HG03558 (cell line): Measurements from ENCODE around the gene LDLRAD4.

Source experiments
- ATAC-seq: cut with Tn5 transposase; IDR thresholded peaks from one replicate; pipeline ENCODE4 v1.9.1; 2021; ENCODE audit warnings: moderate number of reproducible peaks; ENCODE audit not compliant: unreplicated experiment; ENCODE audit errors: extremely low read depth

LDLRAD4 gene

GRCh38 chr18:13572148-13572547 lies 353.6 kb downstream of the LDLRAD4 start:
- ATAC-seq = no peak

DNA sequence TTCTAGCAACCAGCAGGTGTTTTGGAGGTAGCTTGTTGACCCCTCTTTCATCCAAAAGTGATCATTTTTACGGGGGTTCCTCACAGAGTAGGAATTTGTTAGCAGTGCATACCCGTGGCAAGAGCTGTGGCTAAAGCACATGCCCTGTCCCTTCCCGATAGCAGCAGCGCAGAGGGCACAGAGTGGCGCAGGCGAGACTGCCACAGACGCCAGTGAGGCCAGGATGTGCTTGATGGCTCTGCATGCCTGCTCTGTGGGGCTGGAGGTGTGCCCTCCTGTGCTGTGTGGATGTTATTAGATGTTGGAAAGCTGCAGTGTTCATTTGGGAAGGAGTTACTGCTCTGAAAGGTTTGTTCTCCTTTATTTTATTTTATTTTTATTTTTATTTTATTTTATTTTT lies 354.2 kb downstream of the LDLRAD4 start:
- no peak for ATAC-seq

GRCh38 chr18:13573750-13574149 lies 355.2 kb downstream of the LDLRAD4 start:
- ATAC-seq = no peak

GRCh38 chr18:13574355-13574754 lies 355.8 kb downstream of the LDLRAD4 start:
- no peak for ATAC-seq

GRCh38 chr18:13574761-13575160 lies 356.2 kb downstream of the LDLRAD4 start:
- ATAC-seq = no peak

- no peak for ATAC-seq
Measured at GRCh38 chr18:13576598-13576997, 358.0 kb downstream of the LDLRAD4 start.

DNA sequence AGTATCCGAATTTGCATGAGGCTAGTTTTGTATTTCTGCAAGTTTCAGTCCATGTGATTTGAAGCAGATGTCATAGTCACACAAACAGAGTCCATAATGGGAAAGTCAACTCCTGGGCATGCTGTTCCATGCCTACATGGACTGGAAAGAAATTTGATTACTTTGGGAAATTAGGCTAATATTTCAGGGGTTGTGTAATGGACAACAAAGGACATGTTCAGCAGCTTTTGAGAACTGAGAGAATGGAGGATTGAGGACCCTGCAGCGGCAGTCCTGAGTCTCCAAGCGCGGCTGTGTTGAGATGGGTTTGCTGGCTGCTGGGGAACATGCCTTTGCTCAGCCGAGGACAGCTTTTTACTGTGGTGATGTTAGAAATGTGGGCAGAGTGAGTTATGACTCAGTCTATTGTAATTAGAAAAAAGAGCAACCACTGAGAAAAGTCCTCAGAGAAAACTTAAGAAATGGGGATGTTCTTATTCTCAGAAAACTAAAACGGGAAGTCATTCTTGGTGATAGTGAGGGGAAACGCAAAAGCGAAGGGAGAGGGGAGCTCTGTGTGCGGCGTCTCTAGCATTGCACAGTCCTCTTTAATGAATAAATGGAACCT lies 358.6 kb downstream of the LDLRAD4 start:
- peak; percentile 77 for ATAC-seq

- ATAC-seq = no peak
Measured at GRCh38 chr18:13577781-13578180, 359.2 kb downstream of the LDLRAD4 start.

GRCh38 chr18:13578400-13578799 lies 359.8 kb downstream of the LDLRAD4 start:
- ATAC-seq = no peak

DNA sequence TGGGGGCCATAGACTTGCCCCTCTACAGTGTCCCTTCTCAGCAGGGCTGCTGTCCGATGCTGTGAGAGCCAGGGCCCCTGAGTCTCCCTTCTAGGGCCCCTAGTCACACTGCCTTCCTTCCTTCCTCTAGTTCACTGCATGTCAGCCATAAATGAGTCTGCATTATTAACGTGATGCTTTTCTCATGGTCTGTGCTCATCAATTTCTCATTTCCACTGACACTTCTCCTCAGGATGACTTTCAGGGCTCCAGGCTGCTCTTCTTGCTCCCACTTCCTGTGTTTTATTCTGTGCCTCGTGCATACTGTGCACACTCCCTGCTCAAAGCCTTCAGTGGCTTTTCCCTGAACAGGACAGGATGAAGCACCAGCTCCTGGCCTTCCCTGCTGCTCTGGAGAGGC lies 361.3 kb downstream of the LDLRAD4 start:
- ATAC-seq = no peak

DNA sequence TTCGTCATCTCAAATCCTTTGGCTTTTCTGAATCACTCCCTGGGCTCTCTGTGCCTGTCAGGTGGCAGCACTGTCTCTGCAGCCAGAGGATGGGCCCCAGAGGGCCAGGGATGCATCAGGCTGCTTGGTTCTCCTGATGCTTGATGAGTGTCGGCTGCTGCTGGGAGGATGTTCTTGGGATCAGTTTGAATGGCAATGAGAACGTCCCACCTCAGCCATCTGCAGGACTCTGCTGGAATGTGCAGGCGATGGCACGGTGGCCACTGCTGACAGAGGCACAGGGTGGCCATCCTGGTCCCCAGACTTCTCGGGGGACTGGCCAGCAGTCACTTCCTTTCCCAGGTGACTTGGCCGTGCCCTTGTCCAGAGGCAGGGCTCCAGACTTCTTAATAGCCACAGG lies 361.8 kb downstream of the LDLRAD4 start:
- ATAC-seq = no peak

- no peak for ATAC-seq
Measured at GRCh38 chr18:13580991-13581390, 362.4 kb downstream of the LDLRAD4 start.

GRCh38 chr18:13581496-13582177 lies 363.1 kb downstream of the LDLRAD4 start:
- no peak for ATAC-seq

DNA sequence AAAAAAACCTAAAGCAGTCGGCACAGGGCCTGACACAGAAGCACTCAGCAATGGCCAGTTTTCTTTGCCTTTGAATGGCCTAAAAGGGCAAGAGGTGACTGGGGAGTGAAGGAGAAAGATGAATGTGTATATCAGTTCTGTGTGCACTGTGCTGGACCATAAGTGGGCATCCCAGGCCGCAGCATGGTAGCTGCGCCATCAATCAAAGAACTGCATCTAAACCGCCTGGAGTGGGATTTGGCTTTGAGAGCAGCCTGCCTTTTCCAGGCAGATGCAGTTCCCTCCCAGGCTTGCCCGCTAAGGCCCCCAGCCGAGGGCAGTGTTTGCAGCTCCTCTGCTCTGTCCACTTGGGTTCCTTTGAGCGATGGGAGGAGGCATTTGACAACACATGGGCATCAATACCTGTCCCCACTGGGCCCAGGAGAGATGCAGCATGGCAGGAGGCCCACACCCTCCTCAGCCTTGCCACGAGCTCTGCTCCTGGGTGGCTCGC lies 363.7 kb downstream of the LDLRAD4 start:
- ATAC-seq = no peak

DNA sequence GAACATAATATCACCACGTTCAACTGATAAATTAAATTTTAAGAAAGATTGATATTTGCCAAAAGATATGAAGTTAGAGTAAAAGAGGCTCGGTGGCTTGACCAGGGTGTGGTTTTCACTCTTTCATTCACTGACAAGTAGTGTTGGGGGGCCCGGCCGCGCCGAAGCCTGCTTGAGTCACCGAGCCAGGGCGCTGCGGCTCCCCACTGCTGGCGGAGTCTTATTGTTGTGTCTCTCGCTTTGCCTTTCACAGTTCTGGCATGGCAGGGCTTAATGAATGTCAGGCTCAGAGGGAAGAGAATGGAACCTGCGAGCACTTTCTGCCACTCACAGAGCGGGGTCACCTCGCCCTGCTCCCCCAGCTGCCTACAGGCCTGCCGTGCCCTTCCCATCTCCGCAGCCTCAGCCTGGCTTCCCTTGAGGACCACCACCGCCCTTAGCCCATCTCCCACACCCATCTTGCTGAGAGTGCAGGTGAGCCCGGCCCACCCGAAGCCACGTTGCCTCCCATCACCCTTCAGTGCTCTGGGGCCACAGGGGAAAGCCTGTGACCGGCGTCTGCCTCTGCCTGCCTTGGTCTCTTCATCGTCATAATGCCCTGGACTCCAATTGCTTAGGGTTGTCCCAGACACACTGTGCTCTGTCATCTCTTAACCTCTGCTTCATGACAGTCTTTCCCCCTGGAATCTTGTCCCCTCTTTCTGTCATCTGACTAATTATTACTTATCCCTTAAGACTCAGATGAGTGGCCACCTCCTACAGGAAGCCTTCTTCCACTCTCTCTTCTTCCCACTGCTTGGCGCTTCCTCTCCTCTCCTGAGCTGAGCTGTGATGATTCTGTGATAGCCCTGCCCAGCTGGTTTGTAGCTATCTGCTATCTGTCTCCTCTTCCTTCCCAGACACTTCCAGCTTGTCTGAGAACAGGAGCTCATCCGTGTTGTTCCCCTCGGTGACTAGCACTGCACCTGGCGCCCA lies 365.3 kb downstream of the LDLRAD4 start:
- ATAC-seq = no peak

- ATAC-seq = no peak
Measured at GRCh38 chr18:13584825-13585224, 366.3 kb downstream of the LDLRAD4 start.

DNA sequence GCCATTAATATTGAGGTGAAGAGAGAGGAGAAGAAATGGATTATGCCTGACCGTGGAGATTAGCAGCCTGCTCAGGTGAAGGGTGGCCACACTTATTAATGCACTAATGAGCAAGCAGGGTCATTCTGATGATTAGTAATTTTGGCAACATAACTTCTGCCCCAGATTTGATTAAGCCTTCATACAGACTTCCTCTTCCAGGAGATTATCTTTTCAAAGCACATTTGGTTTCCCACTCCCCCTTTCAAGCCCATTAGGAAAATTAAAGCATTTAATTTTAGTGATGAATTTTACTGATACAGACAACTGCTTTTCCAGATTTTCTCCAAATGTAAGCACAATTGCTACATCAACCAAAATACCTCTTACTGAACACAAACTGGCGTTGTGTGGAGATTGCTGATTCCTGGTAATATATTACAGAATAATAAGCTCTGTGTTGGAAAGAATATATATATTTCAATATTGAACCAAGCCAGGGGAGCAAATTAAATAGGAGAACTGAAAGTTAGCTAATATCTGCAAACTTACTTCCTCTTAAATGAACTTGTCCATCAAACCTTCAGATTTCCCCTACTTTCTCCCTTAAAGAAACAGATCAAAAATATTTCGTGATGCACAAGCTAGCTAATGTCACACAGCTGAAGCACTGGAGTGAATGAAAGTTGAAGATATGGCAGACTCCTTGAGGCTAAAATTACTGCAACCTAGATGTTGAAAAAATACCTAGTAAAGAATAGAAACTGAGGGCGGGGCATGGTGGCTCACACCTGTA lies 367.0 kb downstream of the LDLRAD4 start:
- ATAC-seq = no peak

- ATAC-seq = no peak
Measured at GRCh38 chr18:13587001-13587400, 368.4 kb downstream of the LDLRAD4 start.

DNA sequence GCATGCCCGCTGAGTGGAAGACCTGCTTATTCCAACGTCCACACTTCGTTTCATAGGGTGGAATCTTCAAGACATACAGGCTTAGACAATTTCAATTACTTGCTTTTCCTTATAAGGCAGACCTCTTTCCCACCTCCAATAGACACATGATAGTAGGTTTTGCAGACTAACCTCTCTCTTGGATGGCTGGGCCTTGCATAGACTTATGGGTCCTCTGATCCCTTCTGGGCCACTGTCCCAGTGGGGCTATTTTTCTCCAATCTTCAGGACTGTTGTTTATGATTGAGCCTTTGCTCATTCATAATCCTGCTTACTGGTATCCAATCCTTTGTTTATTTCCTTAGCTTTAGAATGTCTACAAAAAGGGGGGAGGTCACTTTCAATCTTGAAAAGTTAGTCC lies 368.9 kb downstream of the LDLRAD4 start:
- no peak for ATAC-seq

- ATAC-seq = no peak
Measured at GRCh38 chr18:13587937-13588336, 369.4 kb downstream of the LDLRAD4 start.
